ENCODE measurements around the gene ASCC1. TPM values are rescaled to one million over a fixed set of nuclear protein-coding genes. Genes with fewer than 3 reads are reported as not detected.
"Not testable (repeated sequence)": the region's sequence is repeated elsewhere in the genome, so short reads cannot be mapped to it uniquely, and the experiment has no call there.

The ASCC1 gene
- total RNA-seq, 3 donors from 2014 or later: 33.8 to 37.0 (median 34.3) TPM

DNA sequence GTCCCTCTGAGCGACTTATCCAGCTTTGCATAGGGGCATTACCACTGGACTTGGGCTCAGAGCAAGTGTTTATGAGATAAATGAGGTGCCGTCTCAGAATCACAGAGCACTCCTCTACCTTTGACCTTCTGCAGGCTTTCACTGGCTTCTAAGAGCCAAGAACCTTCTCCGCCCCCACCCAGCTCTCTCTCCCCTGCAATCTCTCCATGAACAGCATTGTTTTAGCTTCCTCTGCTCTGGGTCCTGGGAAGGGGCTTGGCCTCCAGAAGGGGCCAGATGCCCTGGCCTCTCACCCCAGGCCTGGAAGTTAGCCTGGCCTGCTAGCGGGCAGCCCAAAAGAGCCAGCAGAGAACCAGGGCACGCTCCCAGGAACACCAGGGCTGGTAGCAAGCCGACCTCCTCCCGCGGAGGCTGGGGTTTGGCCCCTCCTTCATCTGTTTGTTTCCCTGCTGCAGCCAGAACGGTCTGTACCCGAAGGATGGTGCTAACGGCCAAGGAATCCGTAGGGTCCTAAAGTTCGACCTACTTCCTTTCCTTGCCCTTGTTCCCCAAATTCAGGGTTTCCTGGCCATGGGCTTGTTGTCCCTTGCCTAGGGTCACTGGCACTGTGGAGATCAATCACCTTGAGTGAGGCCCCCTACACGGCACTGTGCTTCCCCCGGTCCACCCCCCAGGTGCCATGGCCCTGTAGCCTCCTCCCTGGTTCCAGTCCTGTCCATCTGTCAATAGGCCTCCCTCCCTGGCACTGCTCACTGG is 38.9 kb upstream of the ASCC1 start:
- no peaks in the 10 kb centered on the region for H3K9me3 Mint-ChIP-seq
- ATAC-seq: peak; percentile 61 to 63
- peak; percentile 16 for DNase-seq
- no peaks in the 10 kb centered on the region for H3K36me3 Mint-ChIP-seq (ENCODE audit: insufficient read depth)
- peaks cover 72% of the 10 kb centered on the region for H3K4me1 Mint-ChIP-seq (ENCODE audit: low read depth)
- no peak overlapping the region for H3K4me3 Mint-ChIP-seq
- no peaks in the 10 kb centered on the region for H3K27me3 Mint-ChIP-seq (ENCODE audit: low read depth)

GRCh38 chr10:72253578-72253977 is 37.5 kb upstream of the ASCC1 start:
- H3K4me3 Mint-ChIP-seq: no peak overlapping the region
- ATAC-seq: no peak
- DNase-seq: no peak
- H3K4me1 Mint-ChIP-seq (ENCODE audit: low read depth): peaks cover 68% of the 10 kb centered on the region
- H3K36me3 Mint-ChIP-seq (ENCODE audit: insufficient read depth): no peaks in the 10 kb centered on the region
- H3K27me3 Mint-ChIP-seq (ENCODE audit: low read depth): no peaks in the 10 kb centered on the region
- H3K9me3 Mint-ChIP-seq: no peaks in the 10 kb centered on the region

DNA sequence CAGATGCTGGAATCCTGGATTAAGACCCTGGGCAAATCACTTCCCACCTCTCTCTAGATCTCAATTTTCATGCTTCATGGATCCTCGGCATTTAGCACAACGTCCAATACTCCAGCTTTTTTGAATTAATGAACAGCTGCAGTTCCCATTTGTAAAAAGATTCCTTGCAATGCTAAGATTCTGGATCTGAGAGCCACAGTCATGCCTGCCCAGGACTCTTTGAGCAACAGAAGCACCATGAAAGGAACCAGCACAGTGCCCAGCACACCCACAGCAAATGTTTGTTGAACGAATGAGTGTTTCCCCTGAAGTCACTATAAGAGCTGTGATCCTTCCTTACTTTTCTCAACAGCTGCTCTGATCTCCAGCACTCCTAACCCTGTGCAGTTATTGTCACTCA is 36.9 kb upstream of the ASCC1 start:
- Mint-ChIP-seq H3K27me3 (ENCODE audit: low read depth) (no peaks in the 10 kb centered on the region), H3K9me3 (no peaks in the 10 kb centered on the region), H3K36me3 (ENCODE audit: insufficient read depth) (no peaks in the 10 kb centered on the region), H3K4me3 (no peak overlapping the region), H3K4me1 (ENCODE audit: low read depth) (peaks cover 72% of the 10 kb centered on the region)
- ATAC-seq (no peak), DNase-seq (no peak)

DNA sequence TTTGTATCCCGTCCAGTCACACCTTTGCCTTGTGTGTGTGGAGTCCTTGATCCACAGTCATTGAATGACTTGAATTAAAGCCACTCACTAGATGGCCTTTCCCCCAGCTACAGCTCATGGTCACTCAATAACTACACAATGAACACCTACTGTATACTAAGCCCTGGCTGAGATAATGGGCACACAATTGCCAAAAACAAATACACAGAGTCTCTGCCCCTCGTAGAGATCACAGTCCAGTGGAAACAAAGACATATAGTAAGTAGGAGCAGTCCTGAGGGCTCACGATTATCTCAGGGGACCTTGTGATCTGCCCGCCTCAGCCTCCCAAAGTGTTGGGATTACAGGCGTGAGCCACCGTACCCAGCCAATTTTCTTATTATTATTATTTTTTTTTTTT is 35.6 kb upstream of the ASCC1 start:
- Mint-ChIP-seq H3K9me3 (no peaks in the 10 kb centered on the region), H3K36me3 (ENCODE audit: insufficient read depth) (no peaks in the 10 kb centered on the region), H3K4me3 (no peak overlapping the region), H3K4me1 (ENCODE audit: low read depth) (peaks cover 76% of the 10 kb centered on the region), H3K27me3 (ENCODE audit: low read depth) (no peaks in the 10 kb centered on the region)
- DNase-seq: no peak
- ATAC-seq: no peak

GRCh38 chr10:72250666-72251065 is 34.6 kb upstream of the ASCC1 start:
- no peaks in the 10 kb centered on the region for H3K9me3 Mint-ChIP-seq
- peaks cover 78% of the 10 kb centered on the region for H3K4me1 Mint-ChIP-seq (ENCODE audit: low read depth)
- no peaks in the 10 kb centered on the region for H3K27me3 Mint-ChIP-seq (ENCODE audit: low read depth)
- H3K4me3 Mint-ChIP-seq: peak overlapping the region; percentile 60
- no peaks in the 10 kb centered on the region for H3K36me3 Mint-ChIP-seq (ENCODE audit: insufficient read depth)
- ATAC-seq: no peak
- DNase-seq: no peak

DNA sequence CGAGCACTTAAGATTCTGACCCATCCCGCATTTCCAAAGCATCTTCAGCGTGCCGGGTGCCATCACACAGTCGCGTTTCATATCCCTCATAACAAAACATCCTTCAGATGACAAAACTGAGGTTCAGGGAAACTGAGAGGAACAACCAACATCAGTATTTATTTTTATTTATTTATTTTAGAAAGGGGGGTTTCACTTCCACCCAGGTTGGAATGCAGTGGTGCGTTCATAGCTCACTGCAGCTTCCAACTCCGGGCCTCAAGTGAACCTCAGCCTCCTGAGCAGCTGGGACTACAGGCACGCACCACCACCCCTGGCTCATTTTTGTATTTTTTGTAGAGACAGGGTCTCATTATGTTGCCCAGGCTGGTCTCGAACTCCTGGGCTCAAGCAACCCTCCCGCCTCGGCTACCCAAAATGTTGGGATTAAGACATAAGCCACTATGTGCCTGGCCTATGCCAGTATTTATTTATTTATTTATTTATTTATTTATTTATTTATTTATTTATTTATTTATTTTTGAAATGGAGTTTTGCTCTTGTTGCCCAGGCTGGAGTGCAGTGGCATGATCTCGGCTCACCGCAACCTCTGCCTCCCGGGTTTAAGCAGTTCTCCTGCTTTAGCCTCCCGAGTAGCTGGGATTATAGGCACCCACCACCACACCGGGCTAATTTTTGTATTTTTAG is 33.2 kb upstream of the ASCC1 start:
- H3K4me3 Mint-ChIP-seq: peak overlapping the region; percentile 81
- not testable (repeated sequence) for DNase-seq; H3K27me3 Mint-ChIP-seq (ENCODE audit: low read depth); H3K9me3 Mint-ChIP-seq; H3K36me3 Mint-ChIP-seq (ENCODE audit: insufficient read depth); ATAC-seq
- H3K4me1 Mint-ChIP-seq (ENCODE audit: low read depth): peaks cover 80% of the 10 kb centered on the region

GRCh38 chr10:72248468-72249151 is 32.5 kb upstream of the ASCC1 start:
- Mint-ChIP-seq H3K4me3 (peak overlapping the region; percentile 81), H3K4me1 (ENCODE audit: low read depth) (peaks cover 85% of the 10 kb centered on the region), H3K36me3 (ENCODE audit: insufficient read depth) (no peaks in the 10 kb centered on the region), H3K27me3 (ENCODE audit: low read depth) (no peaks in the 10 kb centered on the region), H3K9me3 (no peaks in the 10 kb centered on the region)
- peak; percentile 89 to 90 for ATAC-seq
- peak; percentile 52 for DNase-seq

DNA sequence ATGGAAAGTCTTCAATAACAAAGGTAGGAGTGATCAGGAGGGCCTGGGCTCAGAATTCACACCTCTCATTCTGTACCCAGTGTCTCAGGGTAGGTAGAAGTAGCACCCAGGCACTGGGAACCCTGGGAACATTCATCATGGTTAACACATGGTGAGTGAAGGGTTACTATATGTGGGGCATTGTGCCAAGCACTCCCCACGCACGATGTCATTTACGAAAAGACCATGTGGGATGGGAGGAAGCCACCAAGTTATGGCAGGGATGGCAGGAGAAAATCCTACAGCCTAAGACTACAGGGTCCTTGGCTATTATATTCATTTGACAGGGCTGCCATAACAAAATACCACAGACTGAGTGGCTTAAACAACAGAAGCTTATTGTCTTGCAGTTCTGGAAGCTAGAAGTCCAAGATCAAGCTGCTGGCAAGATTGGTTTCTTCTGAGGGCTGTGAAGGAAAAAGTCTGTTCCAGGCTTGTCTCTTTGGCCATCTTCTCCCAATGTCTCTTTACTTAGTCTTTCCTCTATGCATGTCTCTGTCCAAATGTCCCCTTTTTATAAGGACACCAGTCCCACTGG is 30.0 kb upstream of the ASCC1 start:
- Mint-ChIP-seq H3K4me1 (ENCODE audit: low read depth) (peaks cover 86% of the 10 kb centered on the region), H3K36me3 (ENCODE audit: insufficient read depth) (no peaks in the 10 kb centered on the region), H3K9me3 (no peaks in the 10 kb centered on the region), H3K4me3 (no peak overlapping the region), H3K27me3 (ENCODE audit: low read depth) (no peaks in the 10 kb centered on the region)
- DNase-seq: no peak
- ATAC-seq: no peak

- Mint-ChIP-seq H3K4me3 (no peak overlapping the region), H3K36me3 (ENCODE audit: insufficient read depth) (peaks cover 3% of the 10 kb centered on the region), H3K9me3 (no peaks in the 10 kb centered on the region), H3K4me1 (ENCODE audit: low read depth) (peaks cover 80% of the 10 kb centered on the region), H3K27me3 (ENCODE audit: low read depth) (no peaks in the 10 kb centered on the region)
- ATAC-seq: no peak
- no peak for DNase-seq
Observed at GRCh38 chr10:72244573-72245038, 28.5 kb upstream of the ASCC1 start.

GRCh38 chr10:72243822-72244437 is 27.9 kb upstream of the ASCC1 start:
- peaks cover 80% of the 10 kb centered on the region for H3K4me1 Mint-ChIP-seq (ENCODE audit: low read depth)

DNA sequence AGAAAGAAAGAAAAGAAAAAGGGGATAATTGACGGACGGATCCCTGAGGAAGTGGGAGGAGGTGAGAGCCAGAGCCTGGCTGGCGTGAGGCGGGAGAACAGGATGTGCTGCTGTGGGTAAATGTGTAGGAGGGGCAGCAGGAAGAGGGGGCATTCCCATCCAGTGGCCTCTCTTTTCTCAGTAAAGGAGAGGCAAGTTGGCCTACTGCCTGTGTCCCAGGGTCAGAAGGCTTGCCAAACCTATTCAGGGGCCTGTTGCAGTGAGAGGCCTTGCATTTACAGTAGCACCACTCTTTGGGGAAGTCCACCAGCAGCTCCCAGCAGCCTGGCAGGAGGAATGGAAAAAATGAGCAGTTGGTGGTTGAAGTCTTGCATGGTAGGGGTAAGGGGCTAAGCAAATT is 26.6 kb upstream of the ASCC1 start:
- H3K36me3 Mint-ChIP-seq (ENCODE audit: insufficient read depth): peaks cover 4% of the 10 kb centered on the region
- H3K27me3 Mint-ChIP-seq (ENCODE audit: low read depth): no peaks in the 10 kb centered on the region
- no peak overlapping the region for H3K4me3 Mint-ChIP-seq
- H3K4me1 Mint-ChIP-seq (ENCODE audit: low read depth): peaks cover 67% of the 10 kb centered on the region
- no peak for ATAC-seq
- no peaks in the 10 kb centered on the region for H3K9me3 Mint-ChIP-seq
- DNase-seq: no peak

More at GRCh38 chr10:72243822-72244437, 27.9 kb upstream of the ASCC1 start:
- DNase-seq: no peak
- peaks cover 4% of the 10 kb centered on the region for H3K36me3 Mint-ChIP-seq (ENCODE audit: insufficient read depth)
- ATAC-seq: no peak
- H3K27me3 Mint-ChIP-seq (ENCODE audit: low read depth): no peaks in the 10 kb centered on the region
- H3K4me3 Mint-ChIP-seq: no peak overlapping the region
- H3K9me3 Mint-ChIP-seq: no peaks in the 10 kb centered on the region

- DNase-seq (no peak), ATAC-seq (no peak)
- H3K4me3 Mint-ChIP-seq: no peak overlapping the region
- no peaks in the 10 kb centered on the region for H3K9me3 Mint-ChIP-seq
- no peaks in the 10 kb centered on the region for H3K27me3 Mint-ChIP-seq (ENCODE audit: low read depth)
- H3K4me1 Mint-ChIP-seq (ENCODE audit: low read depth): peaks cover 58% of the 10 kb centered on the region
- H3K36me3 Mint-ChIP-seq (ENCODE audit: insufficient read depth): peaks cover 8% of the 10 kb centered on the region
Observed at GRCh38 chr10:72241691-72242252, 25.7 kb upstream of the ASCC1 start.

DNA sequence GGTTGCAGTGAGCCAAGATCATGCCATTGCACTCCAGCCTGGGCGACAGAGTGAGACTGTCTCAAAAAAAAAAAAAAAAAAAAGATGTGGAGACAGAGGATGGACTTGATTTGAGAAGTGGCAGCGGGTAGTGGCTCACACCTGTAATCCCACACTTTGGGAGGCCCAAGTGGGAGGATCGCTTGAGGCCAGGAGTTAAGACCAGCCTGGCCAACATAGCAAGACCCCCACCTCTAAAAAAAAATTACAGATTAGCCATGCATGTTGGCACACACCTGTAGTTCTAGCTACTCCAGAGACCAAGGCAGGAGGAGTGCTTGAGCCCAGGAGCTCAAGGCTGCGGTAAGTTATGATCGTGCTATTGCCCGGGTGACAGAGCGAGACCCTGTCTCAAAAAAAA is 24.3 kb upstream of the ASCC1 start:
- no peak for DNase-seq
- Mint-ChIP-seq H3K27me3 (ENCODE audit: low read depth) (no peaks in the 10 kb centered on the region), H3K4me1 (ENCODE audit: low read depth) (peaks cover 46% of the 10 kb centered on the region), H3K9me3 (no peaks in the 10 kb centered on the region), H3K36me3 (ENCODE audit: insufficient read depth) (peaks cover 16% of the 10 kb centered on the region), H3K4me3 (no peak overlapping the region)
- ATAC-seq: no peak

GRCh38 chr10:72239409-72239808 is 23.3 kb upstream of the ASCC1 start:
- no peaks in the 10 kb centered on the region for H3K9me3 Mint-ChIP-seq
- H3K27me3 Mint-ChIP-seq (ENCODE audit: low read depth): no peaks in the 10 kb centered on the region
- ATAC-seq: no peak
- DNase-seq: no peak
- H3K4me1 Mint-ChIP-seq (ENCODE audit: low read depth): peaks cover 37% of the 10 kb centered on the region
- peaks cover 20% of the 10 kb centered on the region for H3K36me3 Mint-ChIP-seq (ENCODE audit: insufficient read depth)
- H3K4me3 Mint-ChIP-seq: no peak overlapping the region
